Measurements from ENCODE around the gene ADAMTSL3. TPM values are rescaled to one million over a fixed set of nuclear protein-coding genes. Genes with fewer than 3 reads are reported as not detected.
"Not testable (repeated sequence)": the region's sequence is repeated elsewhere in the genome, so short reads cannot be mapped to it uniquely, and the experiment has no call there.

Gene ADAMTSL3
- total RNA-seq, 4 donors from 2014 or later = 2.4 to 8.8 (median 5.7) TPM

- no peak for TF ChIP-seq CTCF (IDR thresholded peaks at IDR 0.05)
- TF ChIP-seq POLR2A (IDR thresholded peaks at IDR 0.05) = no peak
- WGBS, 2 donors = 84 to 87% methylated on average over 1 of the region's 1 CpG
- intact Hi-C loops (cut with DNase I; ENCODE audit: low total_unique reads) = no loop called here
- H3K4me3 ChIP-seq (ENCODE audit: low read depth, poor library complexity, severe bottlenecking) = no peak overlapping the region
- DNase-seq (ENCODE audit: low spot score in 2 of 2) = no peak
These were observed 91.8 kb downstream of the ADAMTSL3 start for GRCh38 chr15:83745771-83746170.

GRCh38 chr15:83746231-83746630 is 92.3 kb downstream of the ADAMTSL3 start:
- TF ChIP-seq CTCF (IDR thresholded peaks at IDR 0.05) (no peak), POLR2A (IDR thresholded peaks at IDR 0.05) (no peak)
- DNase-seq (ENCODE audit: low spot score in 2 of 2) = no peak
- 92 to 93% methylated on average over 4 of the region's 4 CpGs for WGBS, 2 donors
- intact Hi-C loops (cut with DNase I; ENCODE audit: low total_unique reads) = no loop called here
- H3K4me3 ChIP-seq (ENCODE audit: low read depth, poor library complexity, severe bottlenecking) = no peak overlapping the region

GRCh38 chr15:83747050-83747717 is 93.3 kb downstream of the ADAMTSL3 start:
- H3K4me3 ChIP-seq (ENCODE audit: low read depth, poor library complexity, severe bottlenecking) = no peak overlapping the region
- WGBS, 2 donors = 37 to 45% methylated on average over 5 of the region's 5 CpGs
- intact Hi-C loops (cut with DNase I; ENCODE audit: low total_unique reads) = no loop called here
- no peak for DNase-seq (ENCODE audit: low spot score in 2 of 2)
- no peak for TF ChIP-seq CTCF (IDR thresholded peaks at IDR 0.05)
- no peak for TF ChIP-seq POLR2A (IDR thresholded peaks at IDR 0.05)

DNA sequence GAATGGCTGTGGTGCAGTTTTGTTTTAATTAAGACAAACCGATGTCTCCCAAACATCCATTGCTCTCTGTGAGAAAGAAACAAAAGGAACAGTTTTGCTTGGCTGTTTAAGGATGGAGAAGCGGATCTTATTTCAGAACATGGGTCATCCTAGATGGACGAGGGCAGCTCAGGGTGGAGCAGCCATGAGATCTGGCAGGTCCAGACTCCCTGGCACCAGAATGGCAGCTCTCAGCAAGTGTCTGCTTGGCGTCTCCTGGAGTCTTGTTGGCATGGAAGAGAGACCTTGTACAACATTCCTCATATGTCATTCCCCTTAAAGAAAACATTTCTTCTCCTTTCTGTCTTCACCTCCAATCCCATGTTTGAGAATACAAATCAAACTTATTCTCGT is 93.8 kb downstream of the ADAMTSL3 start:
- 44 to 49% methylated on average over 5 of the region's 5 CpGs for WGBS, 2 donors
- intact Hi-C loops (cut with DNase I; ENCODE audit: low total_unique reads) = no loop called here
- no peak for TF ChIP-seq POLR2A (IDR thresholded peaks at IDR 0.05)
- TF ChIP-seq CTCF (IDR thresholded peaks at IDR 0.05) = no peak

DNA sequence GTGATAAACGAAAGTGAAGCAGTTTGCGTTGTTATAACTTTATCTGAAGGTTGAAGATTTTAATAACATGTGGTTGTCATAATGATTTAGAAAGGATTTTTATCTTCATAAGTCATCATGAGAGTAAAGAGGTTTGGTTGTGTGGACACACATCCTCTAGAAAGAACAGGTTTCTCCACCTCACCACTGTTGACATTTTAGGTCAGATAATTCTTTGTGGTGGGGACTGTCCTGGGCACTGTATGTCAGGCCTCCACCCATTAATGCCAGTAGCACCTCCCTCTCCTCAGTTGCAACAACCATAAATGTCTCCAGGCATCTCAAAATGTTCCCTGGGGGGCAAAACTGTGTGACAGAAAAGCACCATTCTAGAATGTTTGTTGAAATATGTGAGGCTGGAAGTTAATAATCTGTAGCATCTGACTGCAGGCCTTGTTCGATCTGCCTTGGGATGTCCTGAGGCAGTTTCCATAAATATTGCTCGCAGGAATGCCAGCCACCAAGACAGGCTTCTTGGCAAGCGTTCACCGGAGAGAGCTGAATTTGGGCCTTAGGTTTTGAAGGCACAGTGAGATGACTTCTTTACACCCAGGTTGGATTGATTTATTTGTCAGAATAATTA is 100.1 kb downstream of the ADAMTSL3 start:
- 45 to 73% methylated on average over 6 of the region's 6 CpGs for WGBS, 2 donors
- no peak overlapping the region for H3K4me3 ChIP-seq (ENCODE audit: low read depth, poor library complexity, severe bottlenecking)
- no peak for TF ChIP-seq CTCF (IDR thresholded peaks at IDR 0.05)
- no peak for TF ChIP-seq POLR2A (IDR thresholded peaks at IDR 0.05)
- DNase-seq (ENCODE audit: low spot score in 2 of 2) = no peak
- intact Hi-C loops (cut with DNase I; ENCODE audit: low total_unique reads) = no loop called here

More for the DNA sequence above, 93.8 kb downstream of the ADAMTSL3 start:
- no peak overlapping the region for H3K4me3 ChIP-seq (ENCODE audit: low read depth, poor library complexity, severe bottlenecking)
- no peak for DNase-seq (ENCODE audit: low spot score in 2 of 2)

- intact Hi-C loops (cut with DNase I; ENCODE audit: low total_unique reads); H3K4me3 ChIP-seq (ENCODE audit: low read depth, poor library complexity, severe bottlenecking); DNase-seq (ENCODE audit: low spot score in 2 of 2): not testable (repeated sequence)
- 92 to 94% methylated on average over 1 of the region's 1 CpG for whole genome bisulfite sequencing, 2 donors
These were observed 103.4 kb downstream of the ADAMTSL3 start for GRCh38 chr15:83757291-83757690.

Data from lower leg skin (tissue), 4 donors.